GM19438 (cell line): ENCODE data around the gene TGFA.
A peak's percentile ranks its signal among the peaks of the same experiment; 100 is the strongest.

Experiments
- ATAC-seq: cut with Tn5 transposase; IDR thresholded peaks from one replicate; pipeline ENCODE4 v1.9.1; 2021; ENCODE audit warnings: low read depth; ENCODE audit not compliant: unreplicated experiment

Gene TGFA

DNA sequence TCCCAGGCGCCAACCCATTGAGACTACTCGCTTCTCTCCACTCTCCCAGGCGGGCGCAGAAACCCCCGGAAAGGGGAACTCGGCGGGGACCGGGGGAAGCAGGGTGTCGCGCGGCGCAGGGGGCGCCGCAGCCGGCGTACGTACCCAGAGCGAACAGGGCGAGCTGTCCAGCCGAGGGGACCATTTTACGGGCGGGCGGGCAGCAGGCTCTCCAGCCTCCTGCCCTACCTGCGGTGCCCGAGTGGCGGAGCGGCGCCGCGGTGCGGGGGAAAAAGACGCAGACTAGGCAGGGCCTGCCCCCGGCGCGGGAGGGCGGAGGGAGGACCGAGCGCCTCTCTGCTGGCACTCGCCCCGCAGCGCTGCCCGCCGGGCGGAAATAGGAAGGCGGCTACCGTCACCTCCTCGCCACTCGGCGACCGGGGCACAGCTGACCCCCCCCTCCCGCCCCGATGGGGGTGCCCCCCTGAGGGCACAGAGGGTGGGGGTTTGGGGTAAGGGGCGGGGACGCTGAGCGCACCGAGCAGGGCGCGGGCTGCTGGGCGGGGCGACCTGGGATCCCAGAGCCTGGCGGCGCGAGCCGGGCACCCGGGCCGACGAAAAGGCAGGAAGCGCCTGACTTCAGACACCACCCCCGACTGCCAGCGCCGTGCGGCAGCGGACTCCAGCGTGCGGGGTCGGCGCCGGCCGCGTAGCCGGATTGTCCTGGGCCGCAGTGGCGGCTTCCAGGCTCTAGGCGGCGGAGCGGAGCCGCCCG, at the start of gene TGFA:
TSS of gene TGFA (minus strand) at position 243 of the 754 bp plus-strand sequence. CDS start at position 184, 59 bp downstream.
- ATAC-seq, result peak; percentile 62

DNA sequence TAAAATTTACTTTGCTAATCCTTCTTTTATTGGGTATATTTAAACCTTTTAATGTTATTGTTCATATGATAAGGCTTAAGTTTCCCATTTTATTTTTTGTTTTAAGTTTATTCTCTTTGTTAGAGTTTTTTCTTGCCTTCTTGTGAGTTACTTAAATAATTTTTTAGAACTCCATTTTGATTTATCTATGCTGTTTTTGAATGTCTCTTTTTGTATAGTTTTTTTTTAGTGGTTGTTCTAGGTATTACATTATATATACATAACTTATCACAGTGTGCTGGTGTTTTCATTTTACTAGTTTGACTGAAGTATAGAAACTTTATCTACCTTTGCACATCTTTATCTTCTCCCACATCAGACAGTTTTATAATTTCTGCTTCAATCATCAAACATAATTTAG, 49.4 kb upstream of the TGFA start:
- no peak for ATAC-seq

DNA sequence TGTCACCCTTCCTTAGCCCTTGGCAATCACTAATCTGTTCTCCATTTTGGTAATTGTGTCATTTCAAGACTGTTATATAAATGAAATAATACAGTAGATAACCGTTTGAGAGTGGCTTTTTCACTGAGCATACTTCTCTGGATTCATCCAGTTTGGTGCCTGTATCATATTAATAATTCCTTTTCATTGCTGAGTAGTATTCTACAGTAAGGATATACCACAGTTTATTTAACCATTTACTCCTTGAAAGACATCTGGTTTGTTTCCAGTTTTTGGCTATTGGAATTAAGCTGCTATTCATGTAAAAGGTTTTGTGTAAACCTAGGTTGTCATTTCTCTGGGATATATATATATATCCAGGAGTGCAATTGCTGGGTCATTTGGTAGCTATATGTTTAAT, 44.6 kb upstream of the TGFA start:
- ATAC-seq, result no peak

DNA sequence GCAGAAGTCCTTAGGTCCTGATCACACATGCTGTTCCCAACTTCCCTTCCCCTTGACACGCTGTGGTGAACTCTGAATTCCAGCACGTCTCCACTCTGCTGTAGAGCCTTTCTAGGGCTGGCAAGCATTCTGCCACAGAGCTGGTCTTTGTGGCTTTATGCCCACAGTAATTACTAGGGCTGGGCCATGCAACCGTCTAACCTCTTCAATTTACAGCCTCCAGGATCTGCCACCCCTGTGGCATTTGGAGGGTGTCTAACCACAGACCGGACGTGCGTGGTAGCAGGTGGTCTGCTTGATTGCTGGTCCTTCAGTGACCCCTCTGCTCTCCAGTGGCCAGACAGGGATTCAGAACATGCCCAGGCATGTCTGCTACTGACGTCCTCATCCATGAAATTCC, 43.1 kb upstream of the TGFA start:
- ATAC-seq, result no peak

DNA sequence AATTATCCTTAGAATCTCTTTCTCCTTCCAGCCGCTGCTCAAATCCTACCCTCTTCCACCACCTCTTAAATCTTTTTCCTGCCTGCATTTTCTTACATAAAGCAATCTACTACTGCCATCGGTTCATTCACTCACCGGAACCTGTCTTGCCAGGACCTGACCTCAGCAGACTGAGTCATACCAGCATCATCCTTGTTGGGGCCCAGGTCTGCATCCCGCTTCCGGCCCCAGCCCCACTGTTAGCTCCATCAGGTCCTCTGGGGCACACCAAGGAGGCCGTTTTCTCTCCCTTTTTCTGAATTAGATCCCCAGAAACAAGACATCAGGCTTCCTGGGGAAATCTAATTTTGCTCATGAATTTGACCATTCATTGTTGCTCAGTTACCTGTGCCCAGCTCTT, 42.7 kb upstream of the TGFA start:
- no peak for ATAC-seq

DNA sequence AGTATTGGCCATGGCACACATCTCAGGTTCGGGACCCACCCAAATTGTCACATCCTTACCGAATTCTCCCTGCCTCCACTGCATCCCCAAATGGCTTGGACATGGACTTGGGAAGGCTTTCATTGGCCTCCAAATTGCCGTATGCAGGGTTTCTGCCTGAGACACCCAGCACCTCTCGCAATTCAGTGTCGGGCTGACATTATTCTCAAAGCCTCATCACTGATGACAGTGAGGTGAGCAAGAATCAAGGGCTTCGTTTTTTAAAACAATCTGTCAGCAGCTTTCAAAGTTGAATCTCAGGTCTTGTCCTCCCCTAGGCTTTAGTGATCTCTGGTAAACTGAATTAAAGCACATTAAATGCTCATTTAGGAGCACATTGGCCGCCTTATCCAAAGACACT, 29.5 kb upstream of the TGFA start:
- no peak for ATAC-seq

DNA sequence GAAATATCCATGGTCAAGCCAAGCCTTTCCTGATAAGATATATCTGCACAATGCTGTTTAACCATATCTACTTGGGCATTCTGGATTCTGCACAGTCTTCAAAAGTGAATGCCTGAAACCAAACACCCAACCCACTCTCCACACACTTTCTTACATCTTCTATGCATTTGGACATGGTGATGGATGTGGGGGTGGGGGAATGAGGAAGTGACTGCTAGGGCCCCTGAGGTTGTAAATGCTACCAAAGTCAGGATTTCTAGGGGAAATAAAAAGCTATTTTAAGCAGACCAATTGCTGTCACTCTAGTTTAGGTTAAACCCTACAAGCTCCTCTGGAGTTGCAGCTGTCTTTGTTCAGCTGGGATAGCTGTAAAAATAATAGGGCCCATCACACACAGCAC, 26.7 kb upstream of the TGFA start:
- ATAC-seq, result no peak

DNA sequence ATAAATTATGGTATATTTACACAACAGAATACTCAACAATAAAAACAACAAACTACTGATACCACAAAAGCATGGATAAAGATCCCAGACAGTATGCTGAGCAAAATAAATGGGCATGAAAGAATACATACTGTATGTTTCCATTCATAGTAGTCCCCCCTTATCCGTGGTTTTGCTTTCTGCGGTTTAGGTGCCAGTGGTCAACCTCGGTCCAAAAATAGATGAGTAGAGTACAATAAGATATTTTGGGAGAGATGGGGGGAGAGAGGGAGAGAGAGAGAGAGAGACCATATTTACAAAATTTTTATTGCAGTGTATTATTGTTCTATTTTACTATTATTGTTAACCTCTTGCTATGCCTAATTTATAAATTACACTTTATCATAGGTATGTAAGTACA, 21.0 kb upstream of the TGFA start:
- no peak for ATAC-seq

DNA sequence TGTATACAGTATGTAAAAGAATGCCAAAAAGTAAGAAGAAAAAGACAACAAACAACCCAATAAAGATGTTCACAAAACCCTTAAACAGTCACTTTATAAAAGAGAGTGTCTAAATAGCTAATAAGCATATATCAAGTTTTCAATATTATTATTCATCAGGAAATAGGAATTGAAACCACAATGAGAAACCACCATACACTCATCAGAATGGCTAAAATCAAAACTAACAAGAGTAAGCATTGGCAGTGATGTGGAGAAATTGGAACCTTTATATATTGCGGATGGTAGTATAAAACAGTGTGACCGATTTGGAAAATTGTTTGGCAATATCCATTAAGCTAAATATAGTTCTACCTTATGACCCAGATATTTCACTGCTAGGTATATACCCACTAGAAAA, 20.5 kb upstream of the TGFA start:
- ATAC-seq, result no peak

DNA sequence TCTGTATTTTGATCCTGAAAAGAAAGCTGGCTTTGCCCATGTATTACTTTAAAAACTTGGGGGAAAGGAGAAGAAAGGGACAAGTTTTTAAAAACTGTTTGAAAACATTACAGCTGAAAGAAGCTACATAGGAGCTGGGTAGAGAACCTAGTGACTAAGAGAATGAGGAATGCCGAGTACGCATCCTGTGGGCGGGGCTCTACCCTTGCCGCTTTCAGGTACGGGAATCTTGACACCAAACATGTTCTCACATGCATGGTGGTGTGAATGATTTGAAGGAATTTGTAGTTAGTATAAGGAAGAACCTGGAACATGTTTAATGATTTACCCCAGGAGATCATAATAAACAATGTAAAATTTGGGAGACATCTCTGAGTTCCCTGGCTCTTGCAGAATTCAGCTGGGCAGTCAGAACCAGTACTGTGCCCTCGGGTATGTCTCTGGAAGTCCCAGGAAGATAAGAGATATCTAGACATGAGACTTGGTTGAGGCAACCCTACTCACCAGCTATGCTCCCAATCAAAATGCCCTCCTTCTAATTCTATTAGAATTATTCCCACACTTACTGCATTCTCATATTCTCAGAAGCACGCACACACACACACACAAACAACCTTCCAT, 16.5 kb upstream of the TGFA start:
- no peak for ATAC-seq

DNA sequence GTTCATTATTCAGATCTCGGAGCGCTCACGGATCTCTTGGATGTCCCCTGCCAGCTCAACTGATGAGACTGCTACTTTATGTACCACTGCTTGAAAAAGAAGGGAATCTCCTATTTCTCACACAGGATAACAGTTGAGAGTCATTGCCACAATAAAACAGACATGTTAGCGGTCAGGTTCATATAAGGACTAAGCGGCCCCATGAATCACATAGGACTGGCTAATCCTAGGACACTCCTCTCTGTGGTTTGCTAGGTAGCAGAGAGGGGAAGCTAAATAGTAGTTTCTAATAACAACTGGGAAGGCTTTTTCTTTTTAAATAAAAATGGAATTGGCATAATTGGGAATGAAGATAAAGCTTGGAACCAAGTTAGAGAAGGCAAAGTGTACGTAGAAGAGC, 15.9 kb upstream of the TGFA start:
- ATAC-seq, result no peak

DNA sequence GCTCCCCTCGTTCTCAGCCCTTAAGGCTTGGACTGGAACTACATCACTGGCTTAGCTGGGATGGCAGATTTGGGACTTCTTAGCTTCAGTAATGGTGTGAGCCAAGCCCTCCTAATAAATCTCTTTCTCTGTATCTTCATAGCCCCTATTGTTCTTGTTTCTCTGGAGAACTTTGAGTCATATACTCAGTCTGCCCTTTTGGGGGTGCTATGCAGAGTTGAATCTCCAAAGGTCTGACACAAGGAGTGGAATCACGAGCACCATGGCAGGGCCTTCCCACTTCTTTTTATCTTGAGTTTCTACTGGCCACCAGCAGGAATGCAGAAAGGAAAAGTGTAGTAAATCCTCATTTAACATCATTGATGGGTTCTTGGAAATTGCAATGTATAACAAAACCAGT, 13.3 kb upstream of the TGFA start:
- no peak for ATAC-seq

DNA sequence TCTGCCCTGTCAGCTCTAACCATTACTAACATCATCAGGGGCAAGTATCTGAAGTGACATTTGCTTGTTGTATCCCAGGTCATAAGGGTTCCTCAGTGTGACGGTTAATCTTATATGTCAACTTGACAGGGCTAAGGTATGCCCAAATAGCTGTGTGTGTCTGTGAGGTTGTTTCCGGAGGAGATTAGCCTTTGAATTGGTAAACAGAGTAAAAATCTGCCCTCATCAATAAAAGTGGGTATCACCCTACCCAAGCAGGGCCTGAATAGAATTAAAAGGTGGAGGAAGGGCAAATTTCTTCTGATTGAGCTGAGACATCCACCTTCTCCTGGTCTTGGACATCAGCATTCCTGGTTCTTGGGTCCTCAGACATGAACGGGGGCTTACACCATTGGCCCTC, 12.8 kb upstream of the TGFA start:
- no peak for ATAC-seq

DNA sequence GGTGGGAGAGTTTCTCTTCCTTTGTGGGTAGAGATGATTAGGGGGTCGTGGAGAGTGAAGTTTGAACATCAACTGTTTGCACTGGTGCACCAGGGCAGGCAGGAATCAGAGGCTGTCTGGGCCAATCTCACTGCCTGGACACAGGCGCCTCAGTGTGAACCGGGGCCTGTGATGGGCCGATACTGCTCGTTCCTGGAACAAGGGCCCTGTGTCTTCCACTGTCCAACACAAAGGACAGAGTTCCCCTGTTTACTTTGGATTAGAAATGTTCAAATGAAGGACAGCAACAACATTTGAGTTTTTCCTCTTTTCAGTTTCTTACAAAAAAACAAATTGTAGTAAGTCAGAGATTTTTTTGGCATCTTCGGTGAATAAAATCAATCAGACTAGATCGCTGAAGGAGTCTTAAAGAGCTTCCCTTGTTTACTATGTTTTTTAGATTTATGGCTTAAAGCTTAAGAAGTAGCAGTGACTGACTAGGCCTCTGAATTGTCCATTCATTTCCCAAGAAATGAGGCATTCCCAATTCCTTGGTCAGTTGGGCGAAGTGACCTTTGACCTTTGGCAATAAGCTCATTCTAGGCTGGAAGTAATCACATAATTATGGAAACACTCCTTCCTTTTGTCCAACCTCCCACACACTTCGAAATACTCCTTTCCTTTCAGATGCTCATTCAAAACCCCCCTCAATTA, 11.6 kb upstream of the TGFA start:
- no peak for ATAC-seq

DNA sequence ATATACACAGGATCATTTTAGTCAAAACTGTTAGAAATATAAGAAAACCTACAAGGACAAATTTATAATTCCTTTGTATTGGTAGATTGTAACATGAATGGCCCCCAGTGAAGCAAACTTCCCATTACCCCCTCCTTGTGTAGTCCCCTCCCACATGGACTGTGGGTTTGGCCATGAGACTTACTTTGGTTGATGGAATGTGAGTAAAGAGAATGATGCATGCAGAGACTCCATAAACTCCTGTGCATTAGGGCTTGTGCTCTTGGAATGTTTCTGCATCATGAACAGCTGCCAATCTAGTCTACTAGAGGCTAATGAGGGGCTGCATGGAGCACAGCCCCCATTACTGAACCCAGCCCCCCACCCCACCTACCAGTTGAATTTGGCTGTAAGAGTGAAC, 8.3 kb upstream of the TGFA start:
- no peak for ATAC-seq

DNA sequence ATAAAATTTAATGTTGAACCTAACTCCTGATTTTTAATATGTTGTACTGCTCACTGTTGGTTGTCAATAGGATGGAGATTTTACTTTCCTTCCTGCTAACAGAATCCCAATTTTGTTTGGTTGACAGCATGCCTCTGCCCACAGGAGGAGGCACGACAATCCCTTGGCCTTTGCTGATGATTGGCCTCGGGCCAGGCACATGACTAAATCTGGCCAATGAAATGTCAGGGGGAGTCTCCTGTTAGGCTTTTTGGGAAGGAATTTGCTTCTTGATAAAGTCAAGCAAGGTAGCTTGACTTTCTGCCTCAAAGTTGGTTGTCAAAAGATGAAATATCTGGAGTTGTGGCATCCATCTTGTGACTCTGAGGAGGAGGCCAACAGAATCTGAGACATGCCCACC, 6.8 kb upstream of the TGFA start:
- ATAC-seq, result no peak

DNA sequence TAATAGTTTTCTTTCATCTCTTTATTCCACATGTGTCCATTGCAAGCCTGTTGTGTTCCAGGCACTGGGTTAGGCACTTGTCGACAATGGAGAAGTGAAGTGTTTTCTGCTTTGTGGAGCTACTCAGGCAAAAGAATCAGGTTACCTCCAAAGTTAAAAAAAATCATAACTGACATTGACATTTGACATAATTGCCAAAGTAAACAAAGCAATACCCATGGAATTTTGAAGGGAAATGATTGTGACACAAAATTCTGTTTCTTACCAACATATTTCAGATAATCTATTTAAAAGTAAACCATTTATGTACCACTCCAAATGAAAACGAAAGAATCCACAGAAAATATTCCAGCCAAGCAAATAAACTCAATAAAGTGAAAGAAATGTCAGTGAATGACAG, 6.4 kb upstream of the TGFA start:
- no peak for ATAC-seq

DNA sequence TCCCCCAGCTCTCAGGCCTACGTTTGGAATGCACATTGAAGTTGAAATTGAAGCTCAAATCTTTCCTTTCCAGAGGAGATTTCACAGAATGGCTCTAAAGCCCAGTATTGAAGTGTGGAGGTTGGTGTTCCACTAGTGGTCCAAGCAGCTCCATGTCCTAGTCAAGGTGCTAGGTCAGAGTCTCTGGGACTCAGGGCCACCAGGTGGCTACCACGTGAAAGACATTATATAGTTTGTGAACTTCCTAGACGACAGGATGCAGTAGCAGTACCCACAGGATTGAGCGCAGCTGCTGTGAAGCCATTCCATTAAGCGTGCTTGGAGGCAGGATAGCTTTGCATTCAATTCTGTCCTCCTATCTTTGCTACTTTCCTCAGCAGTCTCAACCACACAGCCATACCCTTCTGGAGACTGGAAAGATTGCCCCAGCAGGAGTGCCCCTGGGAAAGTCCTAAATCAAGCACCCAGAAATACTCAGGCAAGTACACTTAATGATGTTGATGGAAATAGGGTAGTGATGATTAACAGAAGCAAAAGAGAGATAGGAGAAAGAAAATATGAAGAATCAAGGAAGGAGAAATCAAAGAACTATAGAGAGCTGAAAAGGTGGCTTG, 4.7 kb upstream of the TGFA start:
- no peak for ATAC-seq

DNA sequence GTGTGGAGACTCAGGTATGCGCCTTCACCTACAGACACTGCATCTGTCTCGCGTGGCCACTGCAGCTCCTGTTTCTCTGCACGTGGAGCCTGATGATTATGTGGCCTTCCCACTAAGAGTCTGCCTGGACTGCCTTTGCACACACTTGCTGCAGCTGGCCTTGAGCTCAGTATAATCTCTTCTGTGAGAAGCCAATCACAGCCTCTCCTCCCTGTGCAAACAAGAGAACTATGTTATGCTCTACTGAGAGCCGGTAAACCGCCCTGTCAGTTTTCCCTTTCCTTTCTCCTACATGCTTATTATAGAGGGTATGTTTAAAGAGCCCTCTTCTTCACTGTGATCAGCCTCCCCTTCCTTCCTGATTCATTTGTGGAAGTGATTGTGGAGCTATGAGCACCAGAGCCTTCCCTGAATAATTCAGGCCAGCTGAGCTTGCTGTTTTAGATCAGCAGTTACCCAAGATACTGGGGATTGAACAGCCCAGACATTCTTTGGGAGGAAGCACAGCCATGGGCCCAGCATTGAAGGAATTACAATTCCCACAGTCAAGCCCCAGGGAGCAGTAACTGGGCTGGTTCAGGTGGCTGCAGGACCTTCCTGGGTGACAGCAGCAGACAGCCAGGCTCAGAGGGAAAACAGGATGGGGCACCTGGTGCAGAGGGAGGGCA, 3.7 kb upstream of the TGFA start:
- no peak for ATAC-seq

DNA sequence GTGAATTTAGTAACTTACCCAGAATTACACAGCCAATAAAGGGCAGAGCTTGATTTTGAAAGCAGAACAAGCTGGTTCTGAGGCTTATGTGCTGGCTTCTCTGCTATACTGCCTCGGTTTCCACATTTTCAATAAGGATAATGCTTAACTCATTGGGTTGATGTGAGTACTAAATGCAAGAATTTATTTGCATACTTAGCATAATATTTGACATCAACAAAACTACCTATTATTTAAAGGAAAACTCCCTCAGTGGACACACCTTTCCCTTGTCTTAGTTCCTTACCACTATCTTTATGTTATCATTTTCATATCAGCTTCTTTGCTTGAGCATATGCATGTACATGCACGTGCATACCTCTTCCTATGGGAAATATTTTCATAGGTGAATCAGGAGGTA, 3.0 kb upstream of the TGFA start:
- ATAC-seq, result no peak

DNA sequence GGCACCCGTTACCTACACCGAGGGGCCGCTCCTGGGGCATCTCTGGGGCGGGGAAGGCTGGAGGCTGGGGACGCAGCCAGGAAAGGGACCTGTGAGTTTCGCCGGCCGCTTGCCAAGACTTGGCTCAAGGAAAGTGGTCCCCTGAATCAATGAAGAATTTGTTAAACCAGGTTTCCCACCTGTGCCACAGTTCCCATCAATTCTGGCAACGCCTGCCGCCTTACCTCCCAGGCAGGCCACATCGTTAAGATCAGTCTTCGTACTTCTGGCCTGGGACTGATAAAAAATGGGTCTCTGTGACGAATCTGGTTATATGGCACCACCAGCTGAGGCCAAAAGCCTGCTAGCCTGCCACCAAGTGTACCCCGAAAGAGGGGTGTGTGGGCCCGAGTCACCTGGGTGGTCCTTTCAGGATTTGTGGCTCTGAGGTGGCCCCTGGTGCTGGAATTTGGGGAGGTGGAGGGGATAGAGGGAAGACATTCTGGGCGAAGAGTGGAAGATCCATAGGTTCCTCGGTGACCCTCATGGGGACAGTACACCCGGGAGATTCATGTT, 789 bp upstream of the TGFA start:
- no peak for ATAC-seq
